WERI-Rb-1 (cell line): ENCODE results near the gene CNTNAP3B.
"Not testable (repeated sequence)": the region's sequence is repeated elsewhere in the genome, so short reads cannot be mapped to it uniquely, and the experiment has no call there.

Experiments used
- DNase-seq: peaks from one replicate; pipeline ENCODE4 v3.0.0-alpha.2; 2020
- H3K27ac ChIP-seq: fragments of 250-450 bp; sonication (Bioruptor Pico); 2 replicates; pipeline ENCODE4 v1.5.1; 2020; ENCODE audit warnings: mild to moderate bottlenecking, moderate library complexity
- H3K27me3 ChIP-seq: fragments of 250-450 bp; sonication (Bioruptor Pico); 2 replicates; pipeline ENCODE4 v1.5.1; 2021; ENCODE audit warnings: mild to moderate bottlenecking, low read depth, moderate library complexity; ENCODE audit not compliant: insufficient read depth, severe bottlenecking
- H3K36me3 ChIP-seq: fragments of 250-450 bp; sonication (Bioruptor Pico); 2 replicates; pipeline ENCODE4 v1.5.1; 2020; ENCODE audit warnings: mild to moderate bottlenecking, moderate library complexity
- H3K4me3 ChIP-seq: 2 replicates; pipeline ENCODE4 v1.5.1; 2011; ENCODE audit warnings: low read depth, mild to moderate bottlenecking, control low read depth, low read length
- H3K9me3 ChIP-seq: fragments of 250-450 bp; sonication (Bioruptor Pico); 2 replicates; pipeline ENCODE4 v1.5.1; 2021; ENCODE audit warnings: mild to moderate bottlenecking, moderate library complexity; ENCODE audit not compliant: severe bottlenecking

Gene CNTNAP3B

GRCh38 chr9:42044422-42045010, 84.7 kb downstream of the CNTNAP3B start:
- DNase-seq, H3K27me3 ChIP-seq, H3K27ac ChIP-seq, H3K4me3 ChIP-seq, H3K36me3 ChIP-seq, H3K9me3 ChIP-seq: not testable (repeated sequence)

DNA sequence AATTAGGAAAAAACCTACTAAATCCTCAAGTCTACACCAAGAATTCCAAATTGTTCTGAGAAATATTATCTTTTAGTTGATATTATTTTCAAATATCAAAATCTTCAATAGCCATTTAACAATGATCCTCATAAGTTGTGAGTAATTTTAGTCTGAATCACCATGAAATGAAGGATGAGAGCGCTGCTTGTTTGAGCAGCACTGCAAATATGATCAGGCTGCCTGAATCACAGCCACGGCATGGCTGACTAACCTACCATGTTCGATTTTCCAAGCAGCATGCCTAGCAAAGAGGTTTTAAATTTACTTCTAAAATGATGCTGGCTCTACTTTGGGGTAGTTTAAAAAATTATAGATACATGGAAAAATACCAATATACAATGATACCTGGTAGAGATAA, 95.7 kb downstream of the CNTNAP3B start:
- not testable (repeated sequence) for H3K27ac ChIP-seq, DNase-seq, H3K9me3 ChIP-seq, H3K27me3 ChIP-seq, H3K4me3 ChIP-seq, H3K36me3 ChIP-seq

DNA sequence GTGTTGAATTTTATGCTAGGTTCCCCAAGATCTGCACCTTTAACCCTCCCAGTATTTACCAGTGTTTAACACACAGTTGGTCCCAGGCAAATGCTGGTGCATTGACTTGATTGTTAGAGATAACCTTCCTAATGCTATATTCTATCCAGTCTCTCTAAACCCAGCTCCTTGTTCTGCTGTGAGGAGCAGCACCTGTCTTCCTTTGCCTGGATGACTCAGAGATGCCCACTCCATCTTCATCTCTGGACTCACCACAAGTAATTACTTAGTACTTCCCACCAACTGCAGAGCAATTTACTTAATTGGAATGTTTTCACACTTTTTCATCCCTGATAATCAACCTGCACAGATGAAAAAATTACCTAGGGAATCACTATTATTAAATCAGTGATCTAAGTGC, 108.6 kb downstream of the CNTNAP3B start:
- H3K4me3 ChIP-seq, H3K27ac ChIP-seq, H3K9me3 ChIP-seq, H3K27me3 ChIP-seq, DNase-seq, H3K36me3 ChIP-seq: not testable (repeated sequence)

- not testable (repeated sequence) for H3K27ac ChIP-seq, DNase-seq, H3K9me3 ChIP-seq, H3K27me3 ChIP-seq, H3K36me3 ChIP-seq, H3K4me3 ChIP-seq
These were observed 110.9 kb downstream of the CNTNAP3B start for GRCh38 chr9:42018220-42018922.

- not testable (repeated sequence) for H3K27ac ChIP-seq, H3K9me3 ChIP-seq, H3K27me3 ChIP-seq, H3K36me3 ChIP-seq, H3K4me3 ChIP-seq, DNase-seq
These were observed 114.9 kb downstream of the CNTNAP3B start for GRCh38 chr9:42014317-42014716.

DNA sequence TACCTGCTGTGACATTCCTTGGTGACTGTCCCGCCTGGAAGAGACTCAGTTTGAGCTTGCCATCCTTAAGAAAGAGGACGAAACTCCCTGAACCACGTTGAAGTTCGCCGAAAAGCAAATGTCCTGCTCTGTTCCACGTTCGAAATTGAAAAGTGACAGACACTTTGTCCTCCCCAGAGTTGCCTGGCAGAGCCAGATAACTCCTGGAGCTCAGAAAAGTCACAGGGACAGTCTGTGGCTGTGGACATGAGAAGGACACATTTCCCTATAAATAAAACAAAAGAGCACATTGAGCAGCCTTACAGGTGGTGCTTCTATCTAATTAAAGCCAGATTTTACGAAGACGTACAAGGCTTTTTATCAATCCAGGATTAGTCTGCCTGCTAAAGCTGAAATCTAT, 137.6 kb downstream of the CNTNAP3B start:
- not testable (repeated sequence) for H3K27ac ChIP-seq, H3K9me3 ChIP-seq, H3K4me3 ChIP-seq, H3K36me3 ChIP-seq, H3K27me3 ChIP-seq, DNase-seq

- H3K27me3 ChIP-seq, H3K36me3 ChIP-seq, H3K4me3 ChIP-seq, H3K27ac ChIP-seq, H3K9me3 ChIP-seq, DNase-seq: not testable (repeated sequence)
These were observed 149.0 kb downstream of the CNTNAP3B start for GRCh38 chr9:41980271-41980670.

DNA sequence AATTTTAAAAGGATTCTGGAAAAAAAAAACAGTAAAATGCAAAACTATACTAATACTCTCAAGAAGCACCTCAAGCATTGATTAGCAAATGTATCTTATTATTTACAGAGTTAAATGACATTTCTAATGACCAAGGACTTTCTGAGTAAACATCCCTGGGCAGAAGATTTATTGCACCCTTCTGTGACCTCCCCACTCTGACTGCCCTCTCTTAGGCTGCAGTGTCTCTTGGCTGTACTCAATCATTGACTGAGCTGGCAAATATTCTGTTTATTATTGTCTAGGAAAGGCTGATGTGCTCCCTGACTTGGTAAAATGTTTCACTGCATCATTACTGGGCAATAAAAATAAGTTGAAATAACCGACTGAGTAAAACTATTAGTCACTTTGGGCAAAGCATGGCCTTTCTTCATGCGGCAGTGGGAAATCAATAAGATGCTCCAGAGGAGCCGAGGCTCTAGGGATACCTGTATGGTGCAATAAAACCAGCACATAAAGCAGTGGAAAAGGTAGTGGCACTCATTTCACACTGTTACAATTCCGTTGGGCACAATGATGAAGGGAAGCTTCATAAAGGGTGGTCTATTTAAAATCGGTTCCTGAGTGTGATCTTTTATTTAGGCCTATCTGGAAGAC, 151.1 kb downstream of the CNTNAP3B start:
- H3K27me3 ChIP-seq, H3K36me3 ChIP-seq, H3K4me3 ChIP-seq, H3K27ac ChIP-seq, DNase-seq, H3K9me3 ChIP-seq: not testable (repeated sequence)

- DNase-seq, H3K27me3 ChIP-seq, H3K36me3 ChIP-seq, H3K9me3 ChIP-seq, H3K27ac ChIP-seq, H3K4me3 ChIP-seq: not testable (repeated sequence)
These were observed 154.3 kb downstream of the CNTNAP3B start for GRCh38 chr9:41974906-41975305.

DNA sequence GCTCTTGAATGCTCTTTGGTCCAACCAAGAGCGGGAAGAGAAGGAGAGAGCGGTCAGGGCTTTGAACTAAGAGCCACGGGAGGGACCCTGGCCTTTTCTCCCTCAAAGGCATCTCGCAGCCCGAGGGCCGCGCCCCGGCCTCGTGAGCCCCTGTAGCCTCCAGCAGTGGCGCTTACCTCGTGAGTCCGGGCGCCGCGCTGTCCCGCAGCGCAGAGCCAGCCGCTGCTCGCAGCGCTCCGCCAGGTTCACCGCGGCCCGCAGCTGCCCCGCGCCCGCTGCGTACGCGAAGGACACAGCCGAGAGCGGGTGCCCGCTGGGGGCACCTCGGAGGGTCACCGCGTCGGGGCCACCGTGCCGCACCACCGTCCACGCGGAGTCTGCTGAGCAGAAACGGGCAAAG, 176.2 kb downstream of the CNTNAP3B start:
- not testable (repeated sequence) for H3K36me3 ChIP-seq, H3K4me3 ChIP-seq, H3K27ac ChIP-seq, DNase-seq, H3K27me3 ChIP-seq, H3K9me3 ChIP-seq

DNA sequence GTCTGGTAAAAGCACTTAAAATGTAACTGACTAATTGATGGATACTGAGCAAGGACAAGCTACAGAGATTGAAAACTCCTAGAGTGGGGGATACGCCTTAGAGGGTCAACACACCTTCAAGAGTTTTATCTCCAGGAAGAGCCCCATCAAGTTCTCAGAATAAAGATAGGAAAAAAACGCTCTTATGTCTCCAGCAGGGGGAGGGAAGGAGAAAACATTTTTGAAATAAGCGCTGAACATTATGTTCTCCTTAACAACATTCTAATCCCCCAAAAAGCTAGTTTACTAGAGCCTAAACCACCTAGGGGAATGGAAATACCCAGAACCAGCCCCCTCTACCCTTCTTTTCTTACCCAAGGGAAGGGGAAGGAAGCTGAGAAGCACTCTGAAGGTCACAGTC, 187.5 kb downstream of the CNTNAP3B start:
- H3K27ac ChIP-seq, H3K27me3 ChIP-seq: not testable (repeated sequence)

GRCh38 chr9:41938143-41938542, 191.1 kb downstream of the CNTNAP3B start:
- not testable (repeated sequence) for H3K36me3 ChIP-seq, H3K4me3 ChIP-seq, H3K27me3 ChIP-seq, H3K9me3 ChIP-seq, H3K27ac ChIP-seq, DNase-seq

More for the DNA sequence above, 187.5 kb downstream of the CNTNAP3B start:
- not testable (repeated sequence) for DNase-seq, H3K4me3 ChIP-seq, H3K36me3 ChIP-seq, H3K9me3 ChIP-seq

DNA sequence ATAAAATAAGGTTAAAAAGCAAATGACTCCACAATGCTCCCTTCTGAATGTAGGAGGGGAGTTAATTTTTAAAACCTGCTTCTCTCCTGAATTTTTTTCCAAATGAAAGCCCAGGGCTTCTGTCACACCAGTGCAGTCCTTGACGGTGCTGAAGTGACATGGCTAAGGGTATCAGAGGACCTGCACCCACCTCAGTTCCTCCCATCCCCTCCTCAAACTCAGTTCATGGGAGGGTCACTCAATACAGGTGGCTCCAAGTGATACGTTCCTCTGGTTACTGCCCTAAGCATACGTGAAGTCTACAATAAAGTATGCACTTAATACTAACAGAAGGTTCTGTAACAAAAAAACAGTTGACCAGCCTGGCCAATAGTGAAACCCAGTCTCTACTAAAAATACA, 193.5 kb downstream of the CNTNAP3B start:
- not testable (repeated sequence) for H3K27ac ChIP-seq, H3K36me3 ChIP-seq, DNase-seq, H3K27me3 ChIP-seq, H3K9me3 ChIP-seq, H3K4me3 ChIP-seq

GRCh38 chr9:41929172-41929571, 200.1 kb downstream of the CNTNAP3B start:
- not testable (repeated sequence) for H3K27me3 ChIP-seq, DNase-seq, H3K9me3 ChIP-seq, H3K36me3 ChIP-seq, H3K27ac ChIP-seq, H3K4me3 ChIP-seq

- not testable (repeated sequence) for H3K4me3 ChIP-seq, DNase-seq, H3K9me3 ChIP-seq, H3K27ac ChIP-seq, H3K27me3 ChIP-seq, H3K36me3 ChIP-seq
These were observed 211.9 kb downstream of the CNTNAP3B start for GRCh38 chr9:41917374-41917773.
